H7 (cell line): Measurements from ENCODE around the gene ACOT9. TPM values are rescaled to one million over a fixed set of nuclear protein-coding genes. Genes with fewer than 3 reads are reported as not detected.
A peak's percentile ranks its signal among the peaks of the same experiment; 100 is the strongest.
"Not testable (repeated sequence)": the region's sequence is repeated elsewhere in the genome, so short reads cannot be mapped to it uniquely, and the experiment has no call there.

Experiments
- DNase-seq: peaks from one replicate; pipeline ENCODE4 v3.0.0; 2012
- H3K27me3 ChIP-seq: 2 replicates; pipeline ENCODE4 v1.6.0; 2011; ENCODE audit warnings: mild to moderate bottlenecking, low read length; ENCODE audit not compliant: control insufficient read depth, insufficient read depth
- H3K36me3 ChIP-seq: replicated peaks from 2 replicates; pipeline ENCODE4 v1.5.1; 2011; ENCODE audit warnings: low read length; ENCODE audit not compliant: control insufficient read depth, insufficient read depth
- H3K4me3 ChIP-seq: 2 replicates; pipeline ENCODE4 v1.5.1; 2011; ENCODE audit warnings: low read depth, mild to moderate bottlenecking, control low read depth, low read length, moderate library complexity; ENCODE audit not compliant: insufficient read depth
- total RNA-seq: library from RNA; depleted of rRNA; stranded (reverse); fragments of >200 nt; shearing (Covaris generic); gene quantifications from 2 replicates; pipeline ENCODE4 v1.2.3, GENCODE V29; 2014

Gene ACOT9
- total RNA-seq, 1 experiment from 2014 or later, result 48.5 TPM

DNA sequence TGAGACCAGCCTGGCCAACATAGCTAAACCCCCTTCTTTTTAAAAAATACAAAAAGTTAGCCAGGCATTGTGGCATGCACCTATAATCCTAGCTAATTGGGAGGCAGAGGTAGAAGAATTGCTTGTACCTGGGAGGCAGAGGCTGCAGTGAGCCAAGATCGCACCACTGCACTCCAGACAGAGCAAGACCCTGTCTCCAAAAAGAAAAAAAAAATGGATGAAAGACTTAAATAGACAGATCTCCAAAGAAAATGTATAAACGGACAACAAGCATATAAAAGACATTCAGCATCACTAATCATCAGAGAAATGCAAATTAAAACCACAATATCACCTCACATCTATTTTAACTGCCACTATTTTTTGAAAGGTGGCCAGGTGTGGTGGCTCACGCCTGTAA is 33.3 kb upstream of the ACOT9 start:
- no peaks in the 10 kb centered on the region for H3K27me3 ChIP-seq
- no peak for DNase-seq
- no peaks in the 10 kb centered on the region for H3K36me3 ChIP-seq
- no peak overlapping the region for H3K4me3 ChIP-seq

DNA sequence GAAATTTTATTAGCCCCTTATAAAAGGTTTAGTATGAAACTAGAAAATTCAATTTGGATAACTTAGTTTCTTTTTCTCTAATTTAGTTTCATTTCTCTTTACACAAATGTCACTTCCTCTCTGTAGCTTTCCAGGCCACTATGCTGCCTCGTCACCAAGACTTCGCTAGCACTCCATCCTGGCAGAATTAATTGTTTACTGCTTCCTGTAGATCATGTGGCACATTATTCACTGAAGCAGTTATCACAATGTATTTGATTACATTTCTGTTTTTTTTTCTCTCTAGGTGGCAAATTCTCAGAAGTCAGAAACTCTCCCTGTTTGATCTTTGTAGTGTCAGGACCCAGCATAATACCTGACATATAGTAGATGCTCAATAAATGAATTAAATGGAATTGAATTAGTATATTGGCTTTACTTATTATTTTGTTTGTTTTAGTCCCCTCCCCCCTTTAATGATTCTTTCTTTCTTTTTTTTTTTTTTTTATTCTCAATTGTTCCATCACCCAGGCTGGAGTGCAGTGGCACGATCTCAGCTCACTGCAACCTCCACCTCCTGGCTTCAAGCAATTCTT is 30.6 kb upstream of the ACOT9 start:
- DNase-seq, result no peak
- no peak overlapping the region for H3K4me3 ChIP-seq
- no peaks in the 10 kb centered on the region for H3K27me3 ChIP-seq
- H3K36me3 ChIP-seq, result no peaks in the 10 kb centered on the region

DNA sequence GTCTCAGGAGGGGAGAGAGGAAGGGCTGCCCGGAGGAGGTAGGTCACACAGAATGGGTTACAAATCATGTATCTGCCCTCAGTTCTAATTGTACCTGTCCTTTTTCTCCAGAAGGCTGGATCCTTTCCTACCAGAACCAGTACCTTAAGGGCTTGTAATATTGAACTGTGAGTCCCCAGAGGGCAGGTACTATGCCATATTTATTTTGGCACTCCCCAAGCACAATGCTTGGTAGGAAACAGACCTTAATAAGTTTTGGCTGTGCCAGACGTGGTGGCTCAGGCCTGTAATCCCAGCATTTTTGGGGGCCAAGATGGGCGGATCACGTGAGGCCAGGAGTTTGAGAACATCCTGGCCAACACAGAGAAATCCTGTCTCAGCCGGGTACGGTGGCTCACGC is 28.0 kb upstream of the ACOT9 start:
- not testable (repeated sequence) for DNase-seq, H3K36me3 ChIP-seq, H3K4me3 ChIP-seq, H3K27me3 ChIP-seq

DNA sequence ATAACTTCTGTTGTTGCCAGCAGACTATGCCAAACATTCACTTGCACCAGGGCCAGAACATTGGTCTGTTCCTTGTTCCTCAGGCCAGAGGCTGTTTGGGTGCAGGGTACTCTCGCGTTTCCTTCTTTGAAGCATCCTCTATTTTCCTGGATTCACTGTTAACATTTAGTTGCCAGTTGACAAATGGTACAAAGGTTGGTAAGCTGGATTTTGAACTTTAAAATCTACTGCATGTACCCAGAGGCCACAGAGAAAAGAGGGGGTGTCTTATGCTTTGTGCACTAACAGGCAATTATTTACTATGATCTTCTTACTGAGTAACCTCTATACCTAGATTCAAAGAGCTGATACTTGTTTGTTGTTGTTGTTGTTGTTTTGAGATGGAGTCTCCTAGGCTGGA is 27.1 kb upstream of the ACOT9 start:
- Histone ChIP-seq H3K4me3 (no peak overlapping the region), H3K36me3 (no peaks in the 10 kb centered on the region), H3K27me3 (no peaks in the 10 kb centered on the region)
- DNase-seq, result no peak

DNA sequence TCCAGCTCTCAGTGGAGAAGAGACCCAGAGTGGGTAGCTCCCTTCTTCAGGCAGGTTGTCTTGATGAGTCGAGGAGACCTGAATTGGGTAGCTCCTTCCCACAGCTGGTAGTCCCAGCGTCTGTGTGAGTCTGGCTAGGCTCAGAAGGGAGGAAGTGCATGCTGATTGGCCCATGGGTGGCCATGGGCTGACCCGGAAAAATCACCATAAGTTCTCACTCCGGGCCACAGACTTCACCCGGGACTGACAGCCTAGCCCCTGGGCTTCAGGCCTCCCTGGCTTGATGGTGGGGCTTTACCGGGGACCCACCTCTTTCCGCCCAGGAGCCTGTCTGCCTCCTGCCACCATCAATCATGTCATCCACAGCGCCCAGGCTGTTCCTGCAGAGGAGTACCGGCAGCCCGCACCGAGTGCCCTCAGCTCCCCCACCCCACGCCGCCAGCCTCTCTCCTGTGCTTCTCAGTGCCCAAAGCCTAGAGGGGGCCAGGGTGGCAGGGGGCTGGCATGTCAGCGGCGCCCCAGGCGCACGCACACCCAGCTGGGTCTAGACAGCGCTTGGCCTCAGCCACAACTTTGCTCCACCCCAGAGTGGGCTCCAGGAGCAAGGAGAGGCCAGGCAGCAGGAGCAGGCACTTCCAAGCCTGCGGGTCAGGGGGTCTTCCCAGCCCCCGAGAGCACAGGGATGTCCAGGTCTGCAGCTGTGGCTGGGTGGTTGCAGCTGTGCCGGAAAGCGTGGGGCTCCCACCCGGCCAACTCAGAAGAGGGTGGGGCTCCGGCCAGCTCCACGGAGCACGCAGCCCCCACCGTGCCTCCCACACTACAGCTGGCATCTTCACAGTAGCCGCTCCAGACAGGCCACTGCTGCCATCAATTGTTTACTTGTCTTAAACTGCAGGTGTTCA is 23.8 kb upstream of the ACOT9 start:
- H3K4me3 ChIP-seq, result no peak overlapping the region
- no peak for DNase-seq
- no peaks in the 10 kb centered on the region for H3K36me3 ChIP-seq
- H3K27me3 ChIP-seq, result no peaks in the 10 kb centered on the region

DNA sequence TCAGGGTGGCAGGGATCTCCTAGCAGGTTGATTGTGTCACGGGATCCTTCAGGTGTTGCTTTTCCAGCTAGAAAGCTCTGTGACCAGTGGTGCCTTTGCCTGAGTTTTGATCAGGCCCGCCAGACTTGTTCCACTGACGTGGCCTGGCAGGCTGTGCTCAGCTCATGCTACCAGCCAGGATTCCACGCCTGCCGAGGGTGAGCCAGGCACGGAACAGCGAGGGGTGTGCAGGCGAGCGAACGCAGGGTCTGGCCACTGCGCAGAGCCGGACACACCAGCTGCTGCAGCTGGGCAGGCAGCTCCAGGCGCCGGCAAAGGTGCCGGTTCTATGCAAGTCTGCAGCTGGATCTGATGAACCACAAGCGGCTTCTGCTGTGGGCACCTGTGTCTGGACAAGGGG is 22.8 kb upstream of the ACOT9 start:
- no peaks in the 10 kb centered on the region for H3K27me3 ChIP-seq
- no peak for DNase-seq
- H3K4me3 ChIP-seq, result no peak overlapping the region
- no peaks in the 10 kb centered on the region for H3K36me3 ChIP-seq

DNA sequence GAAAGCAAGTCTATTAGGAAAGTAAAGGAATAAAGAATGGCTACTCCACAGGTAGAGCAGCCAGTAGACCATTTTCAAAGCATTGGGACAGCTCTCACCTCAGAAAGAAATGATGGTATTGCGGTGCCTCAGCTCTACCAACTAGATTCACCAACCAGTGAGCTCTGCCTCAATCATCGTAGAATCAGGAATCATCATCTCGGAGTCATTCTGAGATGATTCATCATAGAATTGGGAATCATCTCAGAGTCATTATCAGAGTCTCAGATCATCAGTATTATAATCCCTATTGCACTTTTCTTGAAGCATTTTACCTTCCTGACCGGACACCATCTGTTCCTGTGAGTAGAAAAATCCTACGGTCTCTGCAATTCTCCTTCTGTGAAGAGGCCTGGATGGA is 22.4 kb upstream of the ACOT9 start:
- no peak overlapping the region for H3K4me3 ChIP-seq
- no peak for DNase-seq
- H3K36me3 ChIP-seq, result no peaks in the 10 kb centered on the region
- H3K27me3 ChIP-seq, result no peaks in the 10 kb centered on the region

DNA sequence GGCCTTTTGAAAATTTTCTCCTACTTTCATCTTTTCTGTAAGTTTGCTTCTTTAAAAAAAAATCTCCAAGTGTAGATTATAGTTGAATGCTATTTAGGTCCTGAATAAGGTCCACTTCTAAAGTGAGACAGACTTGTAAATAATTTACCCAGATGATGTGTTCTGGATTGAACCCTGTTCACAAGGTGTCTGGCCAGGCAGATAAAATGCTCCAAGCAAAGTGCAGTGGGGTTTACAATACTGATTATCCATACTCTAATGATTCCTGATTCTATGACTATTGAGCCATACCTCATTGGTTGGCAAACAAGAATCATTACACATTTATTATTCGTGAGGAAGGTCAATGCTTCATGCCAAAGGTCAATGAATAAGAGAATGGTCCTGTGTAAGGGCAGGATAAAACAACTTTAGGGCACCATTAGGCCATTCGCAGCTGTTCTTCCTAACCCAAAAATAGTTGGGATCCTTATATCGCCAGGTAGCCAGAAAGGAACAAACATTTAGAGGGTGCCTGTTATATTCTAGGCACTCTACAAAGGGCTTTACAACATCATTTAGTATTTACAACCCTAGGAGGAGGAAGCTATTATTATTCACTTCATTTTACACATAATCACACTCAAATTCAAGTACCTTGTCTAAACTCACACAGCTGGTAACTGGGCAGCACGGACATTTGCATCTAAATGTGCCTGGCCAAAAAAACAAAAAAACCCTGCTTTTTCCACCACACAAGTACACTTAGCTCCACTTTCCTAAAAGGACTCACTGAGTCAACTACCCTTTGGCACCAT is 21.3 kb upstream of the ACOT9 start:
- no peak overlapping the region for H3K4me3 ChIP-seq
- H3K36me3 ChIP-seq, result no peaks in the 10 kb centered on the region
- H3K27me3 ChIP-seq, result no peaks in the 10 kb centered on the region
- no peak for DNase-seq

DNA sequence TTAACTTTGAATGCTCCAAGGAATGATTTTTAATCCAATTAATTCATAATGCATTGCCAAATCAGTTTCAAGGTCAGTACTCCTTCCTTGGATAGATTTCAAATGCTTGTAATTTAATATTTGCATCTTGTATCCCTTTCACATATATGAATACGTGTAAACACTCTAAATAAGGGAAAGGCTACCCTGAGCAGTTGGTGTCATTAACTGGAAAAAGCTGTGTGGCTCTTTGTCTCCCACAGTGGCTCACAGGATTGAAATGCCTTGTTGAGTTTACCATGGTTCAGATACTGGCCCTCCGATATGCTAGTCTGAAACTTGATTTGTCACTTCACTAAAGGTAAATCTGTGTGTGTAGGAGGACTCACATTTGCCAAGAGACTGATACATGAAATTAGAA is 16.7 kb upstream of the ACOT9 start:
- DNase-seq, result no peak
- no peaks in the 10 kb centered on the region for H3K27me3 ChIP-seq
- H3K4me3 ChIP-seq, result no peak overlapping the region
- no peaks in the 10 kb centered on the region for H3K36me3 ChIP-seq

DNA sequence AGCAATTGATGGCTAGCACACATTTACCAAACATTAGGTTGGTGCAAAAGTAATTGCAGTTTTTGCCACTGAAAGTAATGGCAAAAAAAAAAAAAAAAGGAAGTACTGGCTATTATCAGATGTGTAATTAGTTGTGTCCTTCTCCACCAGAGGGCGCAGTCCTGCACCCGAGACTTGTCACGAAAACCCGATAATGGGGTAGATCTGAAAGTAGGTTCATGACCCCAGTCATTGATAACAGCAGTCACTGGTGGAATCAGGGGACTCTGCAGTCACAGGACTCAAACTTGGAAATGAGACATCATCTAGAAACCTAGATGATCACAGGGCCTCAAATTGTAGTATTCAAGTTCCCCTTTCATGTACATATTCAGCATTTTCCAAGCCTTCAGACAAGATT is 13.1 kb upstream of the ACOT9 start:
- DNase-seq, result peak; percentile 69
- H3K27me3 ChIP-seq, result no peaks in the 10 kb centered on the region
- no peak overlapping the region for H3K4me3 ChIP-seq
- H3K36me3 ChIP-seq, result no peaks in the 10 kb centered on the region

DNA sequence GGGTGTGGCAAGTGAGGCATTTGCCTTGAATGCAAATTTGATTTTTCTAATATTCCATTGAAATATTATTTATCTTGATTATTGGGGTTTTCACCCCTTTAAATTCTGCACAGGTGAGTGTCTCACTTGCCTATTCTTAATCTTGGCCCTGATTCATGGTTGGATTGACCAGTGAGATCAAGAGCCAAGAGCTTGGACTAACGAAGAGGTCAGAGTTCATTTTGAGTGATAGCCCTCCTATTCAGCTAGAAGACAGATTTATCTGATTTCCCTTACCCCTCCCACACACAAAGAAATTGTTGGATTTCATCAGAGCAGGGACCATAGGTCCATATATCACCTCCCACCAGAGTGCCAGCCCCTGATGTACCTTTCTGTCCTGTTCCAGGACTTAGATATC is 11.6 kb upstream of the ACOT9 start:
- H3K36me3 ChIP-seq, result no peaks in the 10 kb centered on the region
- H3K4me3 ChIP-seq, result no peak overlapping the region
- H3K27me3 ChIP-seq, result no peaks in the 10 kb centered on the region
- DNase-seq, result no peak

DNA sequence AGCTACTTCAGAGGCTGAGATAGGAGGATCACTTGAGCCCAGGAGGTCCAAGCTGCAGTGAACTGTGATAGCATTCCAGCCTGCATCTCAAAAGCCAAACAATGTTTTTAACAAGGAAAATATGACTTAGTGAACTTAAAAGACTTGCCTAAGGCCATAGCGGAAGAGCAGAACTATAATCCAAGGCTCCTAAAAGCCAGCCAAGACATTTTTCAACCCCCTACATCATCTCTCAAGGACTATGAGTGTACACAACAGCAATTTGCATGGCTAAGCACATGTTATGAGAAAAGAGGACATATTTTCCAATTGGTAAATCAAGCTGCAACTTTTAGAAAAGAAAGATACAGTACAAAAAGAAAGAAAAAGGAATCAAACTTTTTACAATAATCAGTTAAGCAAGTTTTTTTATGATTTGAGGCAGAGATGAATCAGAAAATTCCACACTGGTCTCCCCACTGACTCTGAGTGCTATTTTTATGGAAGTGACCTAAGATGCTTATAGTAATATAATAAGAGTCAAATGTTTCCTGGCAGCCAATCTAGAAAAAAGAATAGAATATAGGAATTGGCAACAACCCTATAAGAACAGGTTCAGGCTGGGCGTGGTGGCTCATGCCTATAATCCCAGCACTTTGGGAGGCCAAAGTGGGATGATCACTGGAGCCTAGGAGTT is 9.8 kb upstream of the ACOT9 start:
- Histone ChIP-seq H3K4me3 (no peak overlapping the region), H3K36me3 (no peaks in the 10 kb centered on the region), H3K27me3 (no peaks in the 10 kb centered on the region)
- no peak for DNase-seq

DNA sequence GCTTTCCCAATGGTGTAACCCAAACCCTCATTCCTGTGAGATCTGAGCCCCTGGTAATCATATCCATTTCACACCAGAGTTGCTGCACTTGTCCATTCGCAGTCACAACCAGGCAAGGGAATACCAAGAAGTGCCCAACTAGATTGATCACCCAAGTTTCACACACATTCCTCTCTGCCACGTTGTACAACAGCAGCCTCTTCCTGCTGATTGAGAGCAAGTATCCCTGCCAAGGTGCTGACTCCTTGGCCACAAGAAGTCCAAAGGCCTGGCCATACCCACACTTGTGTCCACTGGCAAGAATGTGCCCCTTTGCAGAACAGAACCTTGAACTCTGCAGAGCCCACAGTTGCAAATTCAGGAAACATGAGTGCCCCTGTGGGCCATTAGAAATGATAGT is 6.5 kb upstream of the ACOT9 start:
- H3K27me3 ChIP-seq, result no peaks in the 10 kb centered on the region
- H3K4me3 ChIP-seq, result no peak overlapping the region
- DNase-seq, result no peak
- H3K36me3 ChIP-seq, result no peaks in the 10 kb centered on the region

DNA sequence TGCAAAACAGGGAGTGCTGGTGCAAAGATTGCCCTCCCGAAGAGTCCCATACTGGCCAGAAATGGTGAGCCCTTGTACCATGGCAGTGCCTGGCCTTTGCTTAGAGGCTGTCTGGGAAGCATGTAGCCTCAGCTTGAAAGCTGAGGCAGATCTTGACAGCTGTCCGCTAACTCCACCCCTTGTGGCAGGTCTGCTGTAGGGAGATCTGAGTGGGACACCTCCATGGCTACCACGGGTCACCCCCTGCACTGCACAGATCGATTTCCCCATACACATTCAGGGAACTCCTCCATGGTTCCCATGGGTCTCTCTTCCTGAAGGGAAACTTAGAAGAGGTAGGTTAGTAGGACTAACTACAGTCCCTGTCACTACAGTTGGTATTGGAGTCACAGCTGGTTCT is 6.1 kb upstream of the ACOT9 start:
- DNase-seq, result no peak
- no peak overlapping the region for H3K4me3 ChIP-seq
- no peaks in the 10 kb centered on the region for H3K27me3 ChIP-seq
- H3K36me3 ChIP-seq, result no peaks in the 10 kb centered on the region
